GM23248 (cell line): ENCODE data around the gene DNAI1.

Source experiments
- EZH2 ChIP-seq: fragments of 200-600 bp; sonication (generic); IDR thresholded peaks from 2 replicates; pipeline ENCODE4 v1.6.1; 2018; ENCODE audit warnings: antibody characterized with exemption, mild to moderate bottlenecking; ENCODE audit not compliant: insufficient read depth, poor library complexity, severe bottlenecking
- EZH2phosphoT487 ChIP-seq: fragments of 200-600 bp; sonication (generic); IDR thresholded peaks from 2 replicates; pipeline ENCODE4 v1.6.1; 2018; ENCODE audit warnings: antibody characterized with exemption, moderate library complexity, mild to moderate bottlenecking, low read depth; ENCODE audit not compliant: insufficient read depth

DNA sequence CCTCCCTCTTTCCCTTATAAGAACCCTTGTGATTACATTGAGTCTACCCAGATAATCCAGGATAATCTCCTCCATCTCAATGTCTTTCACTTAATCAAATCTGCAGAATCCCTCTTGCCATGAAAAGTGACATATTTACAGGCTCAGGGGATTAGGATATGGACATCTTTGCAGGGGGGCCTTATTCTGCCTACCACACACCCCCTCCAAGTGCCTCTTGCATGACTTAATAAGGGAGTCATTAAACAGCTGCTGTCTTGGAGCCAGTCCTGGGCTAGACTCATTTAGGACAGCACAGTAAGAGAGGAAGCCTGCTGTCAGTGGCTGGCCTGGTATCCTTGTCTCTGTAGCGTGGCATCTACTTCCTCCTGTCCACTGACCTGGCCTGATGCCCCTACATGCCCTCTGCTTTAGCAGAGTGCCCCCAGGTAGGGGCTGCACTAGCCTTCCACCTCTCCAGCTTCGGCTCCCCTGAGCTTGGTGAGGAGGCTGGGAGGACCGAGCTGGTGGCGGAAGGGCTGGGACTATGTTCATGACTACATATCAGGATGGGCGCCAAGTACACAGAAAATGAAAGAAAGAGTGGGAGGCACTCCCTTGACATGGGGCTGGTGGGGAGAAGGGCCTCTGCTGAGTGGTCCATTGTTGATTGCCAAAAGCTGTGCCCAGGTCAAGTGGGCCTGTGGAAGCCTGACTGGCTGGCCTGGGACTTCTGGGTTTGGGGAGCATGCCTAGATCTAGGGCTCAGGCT is 46.9 kb downstream of the DNAI1 start:
- no peak for TF ChIP-seq EZH2phosphoT487
- no peak for TF ChIP-seq EZH2
